ENCODE measurements around the gene CSF2. TPM values are rescaled to one million over a fixed set of nuclear protein-coding genes. Genes with fewer than 3 reads are reported as not detected.

The CSF2 gene
- total and polyA plus RNA-seq, 2 of the 13 experiments (the other 11 are each of a cell fraction or from before 2014, with no cell fraction given): not detected

- no peak for TF ChIP-seq ZNF414 (CRISPR knock-in tag; IDR thresholded peaks at IDR 0.05)
- no peak for TF ChIP-seq ZSCAN31 (CRISPR knock-in tag; IDR thresholded peaks at IDR 0.05; ENCODE audit: low read depth)
- TF ChIP-seq KLF16 (CRISPR knock-in tag; IDR thresholded peaks at IDR 0.05): no peak
- TF ChIP-seq SIN3A (IDR thresholded peaks at IDR 0.05; ENCODE audit: borderline replicate concordance, low read depth, low read length): no peak
- TF ChIP-seq PRDM15 (CRISPR knock-in tag; IDR thresholded peaks at IDR 0.05): no peak
- TF ChIP-seq ZNF225 (CRISPR knock-in tag; IDR thresholded peaks at IDR 0.05): no peak
- no peak for TF ChIP-seq TMF1 (CRISPR knock-in tag; IDR thresholded peaks at IDR 0.05; ENCODE audit: low read depth)
- no peak for TF ChIP-seq ZNF740 (CRISPR knock-in tag; IDR thresholded peaks at IDR 0.05)
- TF ChIP-seq RFX3 (CRISPR knock-in tag; IDR thresholded peaks at IDR 0.05): no peak
Observed at GRCh38 chr5:132072070-132072469, 1.5 kb upstream of the CSF2 start (continued).

- no peak overlapping the region for H3K4me3 ChIP-seq (replicated peaks in 1 of 3; ENCODE audit: insufficient read depth in 1 of 3, low read depth in 2 of 3, low read length in 3 of 3)
- no peak overlapping the region for H2AFZ ChIP-seq (ENCODE audit: low read length)
- no peak overlapping the region for H3K4me2 ChIP-seq (ENCODE audit: low read depth, low read length)
- POLR2A ChIA-PET: no interaction called here
- H3K9me3 ChIP-seq (ENCODE audit: low read length): no peaks in the 10 kb centered on the region
- no CpG with 5 or more reads among the region's 2 CpGs for WGBS (ENCODE audit: low lambda C conversion rate)
- peaks cover 36% of the 10 kb centered on the region for H3K4me1 ChIP-seq (ENCODE audit: insufficient read depth, low read length)
- TF ChIP-seq MYC (CRISPR knock-in tag; IDR thresholded peaks at IDR 0.05; ENCODE audit: borderline replicate concordance) (0 out of 2 replicates have a peak, but pooled peaks have one; percentile 19), ARID5B (CRISPR knock-in tag; IDR thresholded peaks at IDR 0.05) (no peak)
- no peaks in the 10 kb centered on the region for H3K36me3 ChIP-seq (replicated peaks in 1 of 2; ENCODE audit: control insufficient read depth in 1 of 2, insufficient read depth in 2 of 2, low read length in 2 of 2)
- H3K79me2 ChIP-seq (ENCODE audit: insufficient read depth, low read length): no peaks in the 10 kb centered on the region
- ATAC-seq (no peak), FAIRE-seq (no peak), DNase-seq (ENCODE audit: low spot score) (no peak)
- in situ Hi-C loops (cut with HindIII; ENCODE audit: extremely low pct_ligation_motif_present, low pct_unique_long_range_greater_than_20kb) (no loop called here), intact Hi-C loops (cut with micrococcal nuclease; ENCODE audit: unreplicated experiment) (loop anchor here (1.0 kb wide), 1 partner anchor 22 kb away; no protein-coding TSS in a partner anchor)
- no peaks in the 10 kb centered on the region for H4K20me1 ChIP-seq (ENCODE audit: insufficient read depth, low read length)
- no TSS peak for BruUV-seq (replicated peaks)
- no peak overlapping the region for H3K9ac ChIP-seq (ENCODE audit: insufficient read depth, low read depth, low read length)
- CTCF ChIA-PET (ENCODE audit: low intra/inter-chr PET ratio, low total read pairs): no interaction called here
- peaks cover 6 to 47% of the 10 kb centered on the region in 2 experiments; a peak in 3 of 5 replicates for H3K27me3 ChIP-seq (ENCODE audit: control insufficient read depth in 1 of 2, insufficient read depth in 2 of 2, low read length in 2 of 2)
- no peak overlapping the region for H3K27ac ChIP-seq (ENCODE audit: extremely low read length, insufficient read depth, low read length)
Observed at GRCh38 chr5:132072528-132072927, 1.1 kb upstream of the CSF2 start.
